Umbilical cord (tissue), 2 donors: Measurements from ENCODE around the gene PIN1. TPM values are rescaled to one million over a fixed set of nuclear protein-coding genes. Genes with fewer than 3 reads are reported as not detected.

Experiments
- DNase-seq: peaks from one replicate; pipeline ENCODE4 v3.0.0-alpha.2; 2015; ENCODE audit warnings: low spot score
- total RNA-seq: library from RNA; depleted of rRNA; stranded (reverse); fragments of >200 nt; gene quantifications from one replicate; pipeline ENCODE4 v1.2.3, GENCODE V29; 2014; ENCODE audit warnings: low replicate concordance; ENCODE audit not compliant: insufficient read depth

PIN1 gene
- total RNA-seq, 1 donor from 2014 or later = 40.7 TPM

DNA sequence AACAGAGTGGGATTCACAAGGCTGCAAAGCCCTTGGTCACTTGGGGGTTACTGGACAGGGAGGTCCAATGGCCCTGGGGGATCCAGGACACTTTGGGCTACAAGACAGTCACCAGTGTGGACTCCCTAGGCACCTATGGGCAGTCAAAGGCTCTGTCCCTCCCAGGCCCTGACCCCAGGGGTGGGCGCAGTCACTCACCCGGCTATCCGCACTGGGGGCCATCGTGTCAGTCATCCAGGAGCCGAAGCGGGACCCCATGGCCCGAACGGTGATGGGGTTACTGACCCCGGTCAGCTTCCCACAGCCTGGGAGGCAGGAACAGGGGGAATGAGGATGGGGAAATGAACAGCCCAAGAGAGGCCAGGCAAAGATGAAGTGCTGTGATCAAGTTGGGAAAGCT lies 21.5 kb downstream of the PIN1 start:
- no peak for DNase-seq

DNA sequence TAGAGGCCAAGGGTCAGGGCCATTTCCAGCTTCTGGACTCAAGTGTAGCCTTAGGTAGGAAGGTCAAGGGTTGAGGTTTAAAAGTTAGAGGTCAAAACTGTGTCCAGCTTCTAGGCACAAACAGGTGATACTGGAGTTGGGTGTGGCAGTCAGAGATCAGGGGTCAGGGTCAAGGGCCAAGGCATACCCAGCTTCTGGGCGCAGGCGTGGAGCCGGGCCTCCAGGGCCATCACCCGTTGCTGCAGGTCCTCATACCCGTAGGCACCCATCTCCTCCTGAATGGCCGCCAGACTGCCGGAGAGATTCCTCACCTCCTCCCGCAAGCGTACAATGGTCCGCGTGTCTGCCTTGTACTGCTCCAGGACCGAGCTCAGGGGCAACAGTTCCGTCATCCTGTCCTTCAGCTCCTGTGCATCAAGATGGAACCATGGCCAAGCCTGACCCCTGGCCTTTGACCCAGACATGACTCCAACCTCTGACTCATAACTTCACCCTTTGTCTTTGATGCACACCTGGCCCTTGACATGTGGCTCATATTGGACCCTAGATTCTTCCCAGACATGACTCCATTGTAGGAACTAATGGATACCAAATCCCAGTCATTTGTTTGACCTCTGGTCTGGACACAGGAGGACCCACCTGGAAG lies 22.1 kb downstream of the PIN1 start:
- no peak for DNase-seq

DNA sequence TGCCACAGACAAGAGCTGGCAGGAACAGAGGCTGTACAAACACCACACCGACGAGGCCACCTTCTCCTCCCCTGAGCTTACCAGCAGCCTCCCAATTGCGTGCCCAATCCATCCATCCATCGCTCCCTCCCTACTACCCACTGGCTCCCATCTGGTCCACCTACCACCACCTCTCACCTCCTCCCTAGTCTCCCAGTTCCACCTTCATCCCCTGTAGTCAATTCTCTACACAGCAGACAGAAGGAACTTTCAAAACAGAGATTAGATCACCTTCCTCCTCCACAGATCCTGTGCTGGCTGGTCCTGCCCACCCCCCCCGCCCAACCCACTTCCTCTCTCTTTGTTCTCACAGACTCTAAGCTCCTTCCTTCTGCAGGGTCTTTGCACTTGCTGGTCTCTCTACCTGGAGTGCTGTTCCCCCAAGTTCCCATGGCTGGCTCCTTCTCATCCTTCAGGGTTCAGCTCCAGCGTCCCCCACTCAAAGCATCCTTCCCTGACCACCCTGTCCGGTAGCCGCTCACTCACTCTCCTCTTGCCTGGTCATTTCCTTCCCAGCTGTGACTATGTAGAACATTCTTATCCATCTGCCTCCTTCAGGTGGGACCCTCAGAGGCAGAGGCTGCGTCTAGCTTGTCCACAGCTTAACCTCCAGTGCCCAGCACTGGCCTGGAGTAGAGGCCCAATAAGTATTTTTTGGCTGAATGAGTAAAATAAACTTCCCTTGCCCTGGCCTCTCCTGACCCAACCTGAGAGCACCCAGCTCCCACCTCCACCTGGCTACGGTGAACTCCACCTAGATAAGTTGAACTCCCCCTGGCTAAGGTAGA lies 23.0 kb downstream of the PIN1 start:
- DNase-seq = no peak

DNA sequence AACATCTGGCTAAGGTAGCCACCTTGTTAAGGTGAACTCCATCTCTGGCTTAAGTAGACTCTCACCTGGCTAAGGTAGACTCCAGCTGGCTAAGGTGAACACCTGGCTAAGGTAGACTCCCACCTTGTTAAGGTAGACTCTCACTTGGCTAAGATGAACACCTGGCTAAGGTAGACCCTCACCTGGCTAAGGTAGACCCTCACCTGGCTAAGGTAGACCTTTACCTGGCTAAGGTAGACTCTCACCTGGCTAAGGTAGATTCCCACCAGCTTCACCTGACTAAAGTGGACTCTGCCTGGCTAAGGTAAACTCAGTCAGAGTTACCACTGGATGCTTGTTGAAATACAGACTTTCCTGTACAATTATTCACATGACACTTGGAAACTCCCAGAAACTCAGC lies 23.6 kb downstream of the PIN1 start:
- no peak for DNase-seq

DNA sequence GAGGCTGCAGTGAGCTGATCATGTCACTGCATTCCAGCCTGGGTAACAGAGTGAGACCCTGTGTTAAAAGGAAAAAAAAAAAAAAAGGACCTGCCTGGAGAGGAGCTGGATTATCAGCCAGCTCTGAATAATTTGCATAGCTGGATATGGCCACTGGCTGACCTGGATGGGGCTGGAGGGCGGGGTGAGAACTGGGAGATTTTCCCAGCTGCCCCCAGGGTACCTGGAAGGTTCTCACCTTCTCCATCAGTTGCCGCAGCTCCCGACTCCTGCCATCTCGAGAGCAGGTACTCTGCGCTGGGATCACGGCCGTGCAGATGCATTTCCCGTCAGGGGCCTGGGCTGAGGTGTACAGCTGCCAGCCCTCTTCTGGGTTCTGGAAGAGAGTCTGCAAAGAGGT lies 25.3 kb downstream of the PIN1 start:
- no peak for DNase-seq

DNA sequence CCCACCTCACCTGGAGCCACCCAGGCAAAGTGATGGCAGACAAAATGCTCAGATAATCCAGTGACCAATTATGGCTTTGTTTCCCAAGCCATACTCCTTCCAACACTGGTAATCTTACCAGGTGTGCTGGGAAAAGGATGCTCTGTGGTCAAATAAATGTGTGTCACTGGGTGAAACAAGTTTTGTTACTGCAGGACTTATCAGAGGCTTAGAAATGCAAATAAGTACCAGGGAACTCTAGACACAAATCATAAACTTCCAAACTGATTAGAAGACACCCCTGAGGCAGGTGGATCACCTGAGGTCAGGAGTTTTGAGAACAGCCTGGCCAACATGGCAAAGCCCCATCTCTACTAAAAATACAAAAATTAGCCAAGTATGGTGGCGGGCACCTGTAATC lies 26.4 kb downstream of the PIN1 start:
- DNase-seq = no peak

DNA sequence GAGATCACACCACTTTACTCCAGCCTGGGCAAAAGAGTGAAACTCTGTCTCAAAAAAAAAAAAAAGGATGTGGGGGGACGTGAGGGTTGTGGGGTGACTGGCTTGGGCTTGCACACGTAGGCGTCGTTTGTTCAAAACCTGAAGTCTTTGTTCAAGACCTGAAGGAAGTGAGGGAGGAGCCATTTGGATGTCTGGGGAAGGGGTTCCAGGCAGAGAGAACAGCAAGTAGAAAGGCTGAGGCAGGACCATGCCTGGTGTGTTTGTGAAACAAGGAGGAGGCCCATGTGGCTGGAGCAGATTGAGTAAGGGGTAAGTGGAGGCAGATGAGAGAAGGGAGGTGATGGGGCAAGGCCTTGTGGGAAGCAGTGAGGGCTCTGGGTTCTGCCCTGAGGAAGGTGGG lies 27.8 kb downstream of the PIN1 start:
- no peak for DNase-seq

DNA sequence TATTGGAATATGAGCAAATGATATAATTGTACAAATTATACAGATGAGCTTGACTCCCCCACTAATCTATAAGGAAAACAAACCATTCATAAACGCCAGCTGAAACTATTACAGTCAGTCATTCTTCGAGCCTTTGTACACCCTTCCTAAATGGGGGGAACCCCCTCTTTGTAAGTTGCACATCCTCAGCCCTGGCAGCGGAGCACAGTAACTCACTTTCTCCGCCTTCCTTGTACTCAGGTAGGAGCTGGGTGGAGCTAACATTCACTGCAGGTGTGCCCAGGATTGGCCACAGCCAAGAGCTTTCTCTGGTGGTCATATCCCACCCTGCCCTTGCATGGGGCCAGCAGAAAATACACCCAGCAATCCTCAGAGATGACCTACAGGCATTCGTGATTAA lies 28.6 kb downstream of the PIN1 start:
- no peak for DNase-seq

DNA sequence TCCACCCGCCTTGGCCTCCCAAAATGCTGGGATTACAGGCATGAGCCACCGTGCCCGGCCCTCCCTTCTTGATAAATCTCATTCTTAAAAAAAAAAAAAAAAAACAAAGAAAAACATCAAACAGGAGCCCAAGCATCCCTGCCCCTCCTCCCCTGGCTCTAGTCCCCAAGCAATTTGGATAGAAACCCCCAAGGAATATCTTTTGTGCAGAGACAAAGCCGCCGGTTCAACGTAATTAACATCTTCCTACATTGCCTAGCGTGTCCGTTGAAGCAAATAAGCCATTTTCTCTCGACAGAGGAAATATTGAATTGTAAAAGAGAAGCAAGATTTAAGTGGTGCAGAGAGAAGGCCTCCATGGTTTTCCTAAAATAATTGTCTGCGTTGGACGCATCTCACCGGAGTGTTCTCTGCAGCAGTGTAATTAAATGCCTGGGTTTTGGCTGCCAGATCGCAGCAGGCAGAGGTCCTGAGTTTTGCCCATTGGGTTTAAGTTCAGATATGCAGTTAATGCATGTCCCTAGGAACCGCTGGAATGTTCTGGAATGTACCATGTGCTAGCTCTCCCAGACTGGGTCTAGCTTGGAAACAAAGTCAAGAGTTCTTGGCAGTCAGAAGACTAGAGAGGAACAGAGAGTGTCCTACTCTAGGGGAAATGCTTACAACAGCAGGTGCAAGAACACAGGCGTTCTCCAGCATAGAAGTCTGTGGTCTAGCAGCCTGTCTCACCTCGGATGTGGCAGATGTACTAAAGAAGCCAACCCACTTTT lies 30.8 kb downstream of the PIN1 start:
- no peak for DNase-seq

DNA sequence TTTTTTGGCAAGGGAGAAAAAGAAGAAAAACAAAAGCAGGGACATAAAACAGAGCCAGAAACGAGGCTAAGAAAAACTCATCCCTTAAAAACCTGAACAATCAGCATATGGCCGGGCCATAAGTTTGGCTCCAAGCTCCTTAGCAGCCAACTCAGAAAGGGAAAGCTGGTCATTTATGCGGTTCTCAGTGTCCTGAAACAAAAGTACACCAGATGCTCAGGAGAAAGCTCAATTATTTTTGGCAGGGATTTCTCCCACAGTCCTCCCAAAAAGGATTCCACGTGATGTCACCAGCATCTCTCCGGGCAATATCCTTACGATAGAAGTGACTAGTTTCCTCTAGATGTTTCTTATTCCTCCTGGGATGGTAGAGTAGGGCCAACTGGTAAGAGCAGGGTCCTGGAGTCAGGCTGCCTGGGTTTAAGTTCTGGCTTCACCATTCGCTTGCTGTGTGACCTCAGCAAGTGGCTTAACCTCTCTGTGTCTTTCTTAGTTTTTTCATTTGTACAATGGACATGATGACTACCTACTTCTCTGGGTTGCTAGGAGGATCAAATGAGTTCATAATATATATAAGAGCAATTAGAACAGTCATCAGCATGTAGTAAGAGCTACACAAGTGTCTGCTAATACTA lies 34.0 kb downstream of the PIN1 start:
- no peak for DNase-seq

DNA sequence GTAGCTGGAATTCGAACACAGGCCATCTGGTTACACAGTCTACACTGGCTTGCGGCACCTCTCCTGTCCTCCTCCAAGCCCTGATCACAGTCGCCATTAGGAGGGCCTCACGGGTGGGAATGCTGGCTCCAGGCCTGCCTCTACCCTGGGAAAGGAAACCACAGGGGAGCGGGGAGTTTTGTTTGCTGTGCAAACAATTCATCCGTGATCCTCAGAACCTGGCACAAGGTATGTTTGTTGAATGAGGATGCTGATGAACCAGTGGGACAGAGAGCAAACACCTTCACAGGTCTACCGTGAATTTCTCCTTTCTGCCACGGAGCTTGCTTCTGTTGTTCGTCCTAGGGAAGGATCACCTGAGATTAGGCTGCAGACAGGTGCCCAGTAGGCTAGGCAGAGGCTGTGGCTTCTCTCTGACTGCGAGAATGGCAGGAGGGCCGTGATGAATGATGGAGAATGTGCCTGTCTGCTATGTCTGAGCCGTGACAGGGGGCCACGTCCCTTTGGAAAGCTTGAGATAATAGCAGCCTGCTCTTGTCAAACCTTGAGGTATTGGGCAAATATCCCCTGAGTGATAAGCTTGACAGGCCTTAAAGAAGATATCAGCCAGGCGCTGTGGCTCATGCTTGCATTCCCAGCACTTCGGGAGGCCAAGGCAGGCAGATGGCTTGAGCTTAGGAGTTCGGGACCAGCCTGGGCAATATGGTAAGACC lies 36.7 kb downstream of the PIN1 start:
- no peak for DNase-seq

DNA sequence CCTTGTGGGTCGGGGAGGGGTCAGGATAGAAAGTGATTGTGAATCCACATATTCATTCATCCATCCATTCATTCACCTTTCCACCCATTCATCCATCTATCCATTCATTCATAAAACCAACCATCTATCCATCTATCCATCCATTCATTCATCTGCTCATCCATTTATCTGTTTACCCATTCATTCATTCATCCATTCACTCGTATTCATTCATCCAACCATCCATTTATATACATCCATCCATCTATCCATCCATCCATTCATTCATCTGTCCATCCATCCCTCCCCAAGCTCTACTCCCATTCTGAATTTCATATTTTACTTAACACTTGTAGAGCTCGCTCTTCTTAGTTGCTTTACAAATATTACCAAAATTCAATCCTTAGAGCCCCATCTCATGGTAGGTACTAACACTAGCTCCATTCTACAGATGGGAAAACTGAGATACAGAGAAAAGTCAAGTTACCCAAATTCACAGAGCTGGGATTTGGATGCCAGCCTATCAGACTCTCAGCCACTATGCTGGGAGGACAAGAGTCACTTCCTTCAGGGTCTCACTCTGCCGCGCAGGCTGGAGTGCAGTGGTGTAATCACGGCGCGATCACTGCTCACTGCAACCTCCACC lies 37.6 kb downstream of the PIN1 start:
- DNase-seq = no peak

DNA sequence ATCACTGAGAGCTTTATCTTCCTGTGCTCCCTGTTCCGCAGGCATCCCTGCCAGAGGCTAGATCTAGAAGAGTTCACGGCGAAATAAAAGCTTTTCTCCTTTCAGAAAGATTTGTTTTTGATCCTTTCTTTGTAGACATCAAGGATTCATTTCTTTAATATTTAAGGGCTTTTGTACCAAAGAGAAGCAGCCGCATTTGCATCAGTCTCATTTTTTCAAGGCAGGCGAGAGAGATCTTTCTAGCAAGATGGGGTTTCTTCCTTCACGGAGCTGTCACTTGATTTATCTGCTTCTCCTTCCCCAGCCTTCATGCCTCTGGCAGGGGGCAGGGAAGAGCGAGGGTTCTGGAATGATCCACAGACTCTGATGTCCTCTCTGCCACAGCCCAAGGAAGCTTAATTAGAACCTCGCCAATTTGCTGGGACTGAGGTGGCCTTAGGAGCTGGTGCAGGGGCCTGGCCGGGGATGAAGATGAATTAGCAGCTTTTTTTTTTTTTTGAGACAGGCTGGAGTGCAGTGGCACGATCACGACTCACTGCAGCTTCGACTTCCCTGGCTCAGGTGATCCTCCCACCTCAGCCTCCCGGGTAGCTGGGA lies 40.0 kb downstream of the PIN1 start:
- DNase-seq = peak; percentile 35

DNA sequence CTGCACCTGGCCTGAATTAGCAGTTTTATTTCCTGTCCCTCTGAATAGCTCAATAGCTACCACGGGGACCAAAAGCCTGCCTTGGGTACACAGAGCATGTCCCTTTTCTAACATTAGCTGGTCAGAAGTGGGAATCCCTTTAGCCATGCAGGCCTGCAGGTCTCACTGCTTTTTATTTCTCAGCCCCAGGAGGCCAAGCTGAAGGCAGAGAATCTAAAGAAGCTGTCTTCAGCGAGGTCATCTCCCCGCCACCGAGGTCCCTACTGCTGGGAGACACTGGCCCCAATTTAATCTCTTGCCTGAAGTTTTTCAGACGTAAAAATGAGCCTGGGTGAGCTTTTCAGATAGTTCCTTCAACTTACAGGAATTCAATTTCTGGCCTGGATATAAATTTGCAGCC lies 40.7 kb downstream of the PIN1 start:
- DNase-seq = no peak

DNA sequence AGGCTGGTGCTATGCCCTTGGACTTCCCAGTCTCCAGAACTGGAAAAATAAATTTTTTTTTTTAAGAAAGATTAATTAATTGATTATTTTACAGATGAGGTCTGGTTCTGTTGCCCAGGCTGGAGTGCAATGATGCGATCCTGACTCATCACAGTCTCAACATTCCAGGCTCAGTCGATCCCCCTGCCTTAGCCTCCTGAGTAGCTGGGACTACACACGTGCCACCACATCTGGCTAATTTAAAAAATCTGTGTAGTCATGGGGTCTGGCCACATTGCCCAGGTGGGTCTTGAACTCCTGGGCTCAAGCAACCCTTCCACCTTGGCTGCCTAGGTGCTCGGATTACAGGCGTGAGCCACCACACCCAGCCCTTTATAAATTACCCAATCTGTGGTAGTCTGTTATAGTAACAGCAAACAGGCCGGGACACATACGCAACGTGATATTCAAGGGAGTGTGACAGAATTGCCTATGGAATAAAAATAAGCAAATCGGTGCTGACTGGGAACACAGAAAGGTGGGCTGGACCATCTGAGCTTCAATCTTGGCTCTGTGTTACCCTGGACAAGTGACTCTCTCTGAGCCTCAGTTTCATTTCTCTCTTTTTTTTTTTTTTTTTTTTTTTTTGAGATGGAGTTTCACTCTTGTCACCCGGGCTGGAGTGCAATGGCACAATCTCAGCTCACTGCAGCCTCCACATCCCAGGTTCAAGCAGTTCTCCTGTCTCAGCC lies 42.8 kb downstream of the PIN1 start:
- DNase-seq = no peak

DNA sequence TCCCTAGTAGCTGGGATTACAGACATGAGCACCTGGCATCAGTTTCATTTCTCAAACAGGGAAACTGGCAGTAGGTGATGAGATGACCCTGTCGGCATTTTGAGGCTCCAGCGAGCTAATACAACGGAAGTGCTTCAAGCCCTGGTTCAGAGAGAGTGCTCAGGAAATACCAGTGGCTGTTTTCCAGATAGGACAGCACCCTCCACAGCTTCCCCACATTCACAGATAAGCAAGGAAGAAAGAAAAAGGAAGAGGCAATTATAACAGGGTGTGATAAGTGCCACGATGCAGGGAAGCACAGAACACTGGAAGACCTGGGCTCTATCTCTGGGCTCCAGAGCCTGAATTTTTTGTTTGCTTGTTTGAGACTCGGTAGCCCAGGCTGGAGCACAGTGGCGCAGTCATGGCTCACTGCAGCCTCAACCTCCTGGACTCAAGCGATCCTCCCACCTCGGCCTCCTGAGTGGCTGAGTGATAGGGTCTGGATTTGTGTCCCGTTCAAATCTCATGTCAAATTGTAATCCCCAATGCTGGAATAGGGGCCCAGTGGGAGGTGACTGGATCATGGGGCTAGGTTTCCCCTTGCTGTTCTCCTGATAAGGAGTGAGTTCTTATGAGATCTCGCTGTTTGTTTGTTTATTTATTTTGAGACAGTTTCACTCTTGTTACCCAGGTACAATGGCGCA lies 43.5 kb downstream of the PIN1 start:
- DNase-seq = no peak

DNA sequence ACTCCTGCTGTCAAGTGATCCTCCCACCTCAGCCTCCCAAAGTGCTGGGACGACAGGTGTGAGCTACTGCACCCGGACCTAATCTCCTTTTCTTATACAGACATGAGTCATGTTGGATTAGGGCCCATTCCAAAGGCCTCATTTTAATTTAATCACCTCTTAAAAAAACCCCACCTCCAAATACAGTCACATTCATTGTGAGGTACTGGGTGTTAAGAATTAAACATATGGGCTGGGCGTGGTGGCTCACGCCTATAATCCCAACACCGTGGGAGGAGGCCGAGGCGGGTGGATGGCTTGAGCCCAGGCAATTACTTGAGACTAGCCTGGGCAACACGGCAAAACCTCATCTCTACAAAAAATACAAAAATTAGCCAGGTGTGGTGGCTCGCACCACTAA lies 46.6 kb downstream of the PIN1 start:
- DNase-seq = no peak

DNA sequence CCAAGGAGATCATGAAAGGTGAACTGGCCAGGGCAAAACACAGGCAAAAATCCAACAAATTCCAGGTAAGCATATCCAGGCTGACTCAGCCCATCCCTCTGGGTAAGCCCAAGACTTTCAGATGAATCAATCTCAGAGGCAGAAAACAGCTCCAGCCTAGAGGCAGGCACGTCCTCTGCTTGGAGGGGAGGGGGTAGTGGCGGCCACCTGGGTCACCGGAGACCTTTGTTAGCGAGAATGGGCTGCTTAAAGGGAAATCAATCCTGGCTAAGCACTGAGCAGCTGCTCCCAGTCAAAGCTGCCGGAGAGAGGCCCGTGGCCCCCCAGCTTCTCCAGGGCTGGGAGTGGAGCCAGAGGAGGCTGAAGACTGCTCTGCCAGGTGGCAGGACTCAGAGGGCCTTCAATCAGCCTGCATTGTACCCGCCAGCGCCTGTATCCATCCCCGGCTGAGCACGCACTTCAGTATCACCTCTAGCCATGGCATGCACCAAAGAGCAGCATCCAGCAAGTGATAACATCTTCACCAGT lies 48.2 kb downstream of the PIN1 start:
- DNase-seq = peak; percentile 69

DNA sequence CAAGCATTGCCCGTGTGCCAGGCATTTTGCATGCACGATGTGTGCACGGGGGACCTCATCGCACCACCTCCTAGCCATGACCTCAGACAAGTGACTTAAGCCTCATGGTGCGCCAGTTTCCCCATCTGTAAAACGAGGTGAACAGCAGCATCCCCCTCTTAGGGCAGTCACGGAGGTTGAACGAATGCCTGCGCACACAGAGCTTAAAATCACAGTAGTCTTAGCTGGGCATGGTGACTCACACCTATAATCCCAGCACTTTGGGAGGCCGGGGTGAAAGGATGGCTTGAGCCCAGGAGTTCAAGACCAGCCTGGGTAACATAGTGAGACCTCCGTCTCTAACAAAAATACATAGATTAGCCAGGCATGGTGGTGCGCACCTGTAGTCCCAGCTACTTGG lies 48.6 kb downstream of the PIN1 start:
- DNase-seq = peak; percentile 15
